Mononuclear cell (primary cell): Measurements from ENCODE around the gene IRF5. TPM values are rescaled to one million over a fixed set of nuclear protein-coding genes. Genes with fewer than 3 reads are reported as not detected.
"Not testable (repeated sequence)": the region's sequence is repeated elsewhere in the genome, so short reads cannot be mapped to it uniquely, and the experiment has no call there.

Experiments
- H3K27me3 ChIP-seq: 2 replicates; pipeline ENCODE4 v1.6.0; 2011; ENCODE audit warnings: low read length, control low read depth; ENCODE audit not compliant: insufficient read depth
- H3K4me1 ChIP-seq: 2 replicates; pipeline ENCODE4 v1.5.1; 2011; ENCODE audit warnings: mild to moderate bottlenecking, low read length, control low read depth; ENCODE audit not compliant: insufficient read depth
- H3K4me3 ChIP-seq: 2 replicates; pipeline ENCODE4 v1.5.1; 2011; ENCODE audit warnings: mild to moderate bottlenecking, low read length, moderate library complexity
- H3K9me3 ChIP-seq: 2 replicates; pipeline ENCODE4 v1.5.1; 2011; ENCODE audit warnings: low read depth, mild to moderate bottlenecking, control low read depth, low read length
- total RNA-seq: library from RNA; depleted of rRNA; stranded (reverse); fragments of >200 nt; gene quantifications from one replicate; pipeline ENCODE4 v1.2.3, GENCODE V29; 2012

The IRF5 gene
- total RNA-seq, 1 donor: 26.7 TPM

- no peaks in the 10 kb centered on the region for H3K9me3 ChIP-seq
- H3K27me3 ChIP-seq: no peaks in the 10 kb centered on the region
- H3K4me3 ChIP-seq: peak overlapping the region; percentile 35
- peaks cover 79% of the 10 kb centered on the region for H3K4me1 ChIP-seq
These were observed 1.5 kb downstream of the IRF5 start for GRCh38 chr7:128939075-128939860.

- Histone ChIP-seq H3K4me1 (peaks cover 76% of the 10 kb centered on the region), H3K9me3 (no peaks in the 10 kb centered on the region), H3K27me3 (no peaks in the 10 kb centered on the region), H3K4me3 (peak overlapping the region; percentile 35)
These were observed 2.2 kb downstream of the IRF5 start for GRCh38 chr7:128939861-128940410.

- Histone ChIP-seq H3K4me3 (peak overlapping the region; percentile 35), H3K4me1 (peaks cover 68% of the 10 kb centered on the region)
These were observed 3.0 kb downstream of the IRF5 start for GRCh38 chr7:128940494-128941322.

GRCh38 chr7:128941323-128941890, 3.7 kb downstream of the IRF5 start:
- Histone ChIP-seq H3K4me1 (peaks cover 64% of the 10 kb centered on the region), H3K4me3 (peak overlapping the region; percentile 35), H3K27me3 (no peaks in the 10 kb centered on the region), H3K9me3 (no peaks in the 10 kb centered on the region)

More at GRCh38 chr7:128940494-128941322, 3.0 kb downstream of the IRF5 start:
- H3K27me3 ChIP-seq: no peaks in the 10 kb centered on the region
- no peaks in the 10 kb centered on the region for H3K9me3 ChIP-seq

- no peaks in the 10 kb centered on the region for H3K27me3 ChIP-seq
- H3K4me3 ChIP-seq: no peak overlapping the region
- H3K4me1 ChIP-seq: peaks cover 64% of the 10 kb centered on the region
- no peaks in the 10 kb centered on the region for H3K9me3 ChIP-seq
These were observed 4.3 kb downstream of the IRF5 start for GRCh38 chr7:128941946-128942526.

GRCh38 chr7:128943251-128943650, 5.5 kb downstream of the IRF5 start:
- not testable (repeated sequence) for H3K4me3 ChIP-seq, H3K27me3 ChIP-seq, H3K9me3 ChIP-seq
- peaks cover 70% of the 10 kb centered on the region for H3K4me1 ChIP-seq

- no peaks in the 10 kb centered on the region for H3K9me3 ChIP-seq
These were observed 6.9 kb downstream of the IRF5 start for GRCh38 chr7:128944487-128945236.

GRCh38 chr7:128945668-128946366, 8.1 kb downstream of the IRF5 start:
- Histone ChIP-seq H3K4me1 (peaks cover 68% of the 10 kb centered on the region), H3K9me3 (no peaks in the 10 kb centered on the region), H3K4me3 (no peak overlapping the region), H3K27me3 (no peaks in the 10 kb centered on the region)

More at GRCh38 chr7:128944487-128945236, 6.9 kb downstream of the IRF5 start:
- H3K27me3 ChIP-seq: no peaks in the 10 kb centered on the region
- H3K4me1 ChIP-seq: peaks cover 78% of the 10 kb centered on the region
- H3K4me3 ChIP-seq: no peak overlapping the region

GRCh38 chr7:128946936-128947830, 9.5 kb downstream of the IRF5 start:
- no peaks in the 10 kb centered on the region for H3K9me3 ChIP-seq
- H3K4me3 ChIP-seq: no peak overlapping the region
- no peaks in the 10 kb centered on the region for H3K27me3 ChIP-seq
- peaks cover 55% of the 10 kb centered on the region for H3K4me1 ChIP-seq

GRCh38 chr7:128947854-128948253, 10.1 kb downstream of the IRF5 start:
- H3K27me3 ChIP-seq: no peaks in the 10 kb centered on the region
- H3K9me3 ChIP-seq: no peaks in the 10 kb centered on the region
- no peak overlapping the region for H3K4me3 ChIP-seq
- H3K4me1 ChIP-seq: peaks cover 51% of the 10 kb centered on the region

GRCh38 chr7:128948312-128948973, 10.7 kb downstream of the IRF5 start:
- peaks cover 46% of the 10 kb centered on the region for H3K4me1 ChIP-seq
- no peaks in the 10 kb centered on the region for H3K9me3 ChIP-seq
- no peaks in the 10 kb centered on the region for H3K27me3 ChIP-seq
- H3K4me3 ChIP-seq: no peak overlapping the region

GRCh38 chr7:128948976-128949760, 11.4 kb downstream of the IRF5 start:
- Histone ChIP-seq H3K4me3 (no peak overlapping the region), H3K27me3 (no peaks in the 10 kb centered on the region), H3K4me1 (peaks cover 42% of the 10 kb centered on the region), H3K9me3 (no peaks in the 10 kb centered on the region)
